ENCODE data around the gene TBC1D16.
A peak's percentile ranks its signal among the peaks of the same experiment; 100 is the strongest.

TBC1D16 gene

DNA sequence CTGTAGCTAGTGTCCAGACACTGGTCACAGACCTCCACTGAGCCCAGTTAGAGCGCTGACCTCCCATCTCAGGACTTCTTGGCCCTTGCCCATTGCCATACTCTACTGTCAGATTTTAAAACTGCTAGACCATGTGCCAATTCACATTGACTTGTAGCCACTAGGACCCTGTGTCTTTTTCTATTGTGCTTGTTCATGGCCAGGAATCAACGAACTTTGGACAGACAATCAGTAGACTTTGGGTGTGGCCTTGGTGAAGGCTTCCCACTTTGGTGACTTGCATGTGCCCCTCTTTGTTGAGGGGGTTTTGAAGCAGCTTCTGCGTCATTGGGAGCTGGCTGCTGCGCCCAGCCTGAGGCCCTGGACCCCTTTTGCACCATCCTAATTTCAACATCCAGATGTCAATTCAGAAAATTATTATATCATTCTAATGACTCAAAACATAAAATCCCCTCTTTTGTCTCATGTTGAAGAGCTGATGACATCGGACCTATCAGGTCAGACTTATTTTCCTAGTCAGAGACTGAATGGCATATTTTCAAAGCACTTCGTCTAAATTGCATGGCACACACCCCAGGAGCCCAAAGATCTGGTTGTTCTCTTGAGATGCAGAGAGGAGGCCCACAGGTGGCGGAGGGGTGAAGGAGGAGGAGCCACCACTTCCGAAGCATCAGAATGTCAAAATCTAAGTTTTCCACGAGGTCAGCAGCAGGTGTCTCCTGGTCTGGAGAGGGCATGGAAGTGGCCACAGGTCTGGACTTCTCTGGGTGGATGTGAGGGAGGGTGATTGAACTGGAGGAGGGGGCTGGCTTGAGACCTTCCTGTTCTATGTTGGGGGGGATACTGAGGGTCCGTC lies 103.0 kb downstream of the TBC1D16 start:
- Histone ChIP-seq H3K27ac (ENCODE audit: insufficient read depth, low read depth, low read length, poor library complexity, severe bottlenecking) (no peak overlapping the region), H3K9me3 (ENCODE audit: control insufficient read depth, low read length) (no peaks in the 10 kb centered on the region), H3K4me1 (ENCODE audit: control insufficient read depth, insufficient read depth, low read length) (peaks cover 21% of the 10 kb centered on the region), H3K4me3 (ENCODE audit: insufficient read depth, low read depth, low read length) (no peak overlapping the region), H3K27me3 (ENCODE audit: control insufficient read depth, insufficient read depth, low read length, poor library complexity, severe bottlenecking) (peaks cover 34% of the 10 kb centered on the region), H3K36me3 (ENCODE audit: control insufficient read depth, insufficient read depth, low read length) (no peaks in the 10 kb centered on the region)
- WGBS, 2 experiments, result 74 to 76% methylated on average over 10 of the region's 10 CpGs

- H3K27me3 ChIP-seq (ENCODE audit: control insufficient read depth, insufficient read depth, low read length, poor library complexity, severe bottlenecking), result peaks cover 34% of the 10 kb centered on the region
- H3K4me3 ChIP-seq (ENCODE audit: insufficient read depth, low read depth, low read length), result no peak overlapping the region
- H3K36me3 ChIP-seq (ENCODE audit: control insufficient read depth, insufficient read depth, low read length), result no peaks in the 10 kb centered on the region
- WGBS, 2 experiments, result 88 to 91% methylated on average over 10 of the region's 10 CpGs
- H3K9me3 ChIP-seq (ENCODE audit: control insufficient read depth, low read length), result no peaks in the 10 kb centered on the region
- peaks cover 13% of the 10 kb centered on the region for H3K4me1 ChIP-seq (ENCODE audit: control insufficient read depth, insufficient read depth, low read length)
- H3K27ac ChIP-seq (ENCODE audit: insufficient read depth, low read depth, low read length, poor library complexity, severe bottlenecking), result no peak overlapping the region
Measured at GRCh38 chr17:79931817-79932309, 103.8 kb downstream of the TBC1D16 start.

GRCh38 chr17:79930877-79931816 lies 104.5 kb downstream of the TBC1D16 start:
- H3K27me3 ChIP-seq (ENCODE audit: control insufficient read depth, insufficient read depth, low read length, poor library complexity, severe bottlenecking), result peaks cover 34% of the 10 kb centered on the region
- H3K4me1 ChIP-seq (ENCODE audit: control insufficient read depth, insufficient read depth, low read length), result peaks cover 10% of the 10 kb centered on the region
- H3K27ac ChIP-seq (ENCODE audit: insufficient read depth, low read depth, low read length, poor library complexity, severe bottlenecking), result no peak overlapping the region
- no peaks in the 10 kb centered on the region for H3K9me3 ChIP-seq (ENCODE audit: control insufficient read depth, low read length)
- H3K36me3 ChIP-seq (ENCODE audit: control insufficient read depth, insufficient read depth, low read length), result no peaks in the 10 kb centered on the region
- H3K4me3 ChIP-seq (ENCODE audit: insufficient read depth, low read depth, low read length), result peak overlapping the region; percentile 42
- 18 to 19% methylated on average over 17 of the region's 17 CpGs for WGBS, 2 experiments

GRCh38 chr17:79930062-79930876 lies 105.4 kb downstream of the TBC1D16 start:
- peak overlapping the region; percentile 42 for H3K4me3 ChIP-seq (ENCODE audit: insufficient read depth, low read depth, low read length)
- H3K9me3 ChIP-seq (ENCODE audit: control insufficient read depth, low read length), result no peaks in the 10 kb centered on the region
- 1% methylated on average over 59 of the region's 59 CpGs for WGBS, 2 experiments
- peaks cover 12% of the 10 kb centered on the region for H3K4me1 ChIP-seq (ENCODE audit: control insufficient read depth, insufficient read depth, low read length)
- H3K36me3 ChIP-seq (ENCODE audit: control insufficient read depth, insufficient read depth, low read length), result no peaks in the 10 kb centered on the region
- H3K27me3 ChIP-seq (ENCODE audit: control insufficient read depth, insufficient read depth, low read length, poor library complexity, severe bottlenecking), result peaks cover 34% of the 10 kb centered on the region
- H3K27ac ChIP-seq (ENCODE audit: insufficient read depth, low read depth, low read length, poor library complexity, severe bottlenecking), result no peak overlapping the region

- no peaks in the 10 kb centered on the region for H3K9me3 ChIP-seq (ENCODE audit: control insufficient read depth, low read length)
Measured at GRCh38 chr17:79929257-79930061, 106.2 kb downstream of the TBC1D16 start.

GRCh38 chr17:79928502-79929256 lies 107.0 kb downstream of the TBC1D16 start:
- Histone ChIP-seq H3K36me3 (ENCODE audit: control insufficient read depth, insufficient read depth, low read length) (no peaks in the 10 kb centered on the region), H3K4me3 (ENCODE audit: insufficient read depth, low read depth, low read length) (no peak overlapping the region), H3K27me3 (ENCODE audit: control insufficient read depth, insufficient read depth, low read length, poor library complexity, severe bottlenecking) (peaks cover 34% of the 10 kb centered on the region), H3K9me3 (ENCODE audit: control insufficient read depth, low read length) (no peaks in the 10 kb centered on the region), H3K27ac (ENCODE audit: insufficient read depth, low read depth, low read length, poor library complexity, severe bottlenecking) (no peak overlapping the region), H3K4me1 (ENCODE audit: control insufficient read depth, insufficient read depth, low read length) (peaks cover 17% of the 10 kb centered on the region)
- 89 to 90% methylated on average over 16 of the region's 16 CpGs for WGBS, 2 experiments

More at GRCh38 chr17:79929257-79930061, 106.2 kb downstream of the TBC1D16 start:
- 71 to 77% methylated on average over 22 to 23 of the region's 25 CpGs for WGBS, 2 experiments
- H3K27me3 ChIP-seq (ENCODE audit: control insufficient read depth, insufficient read depth, low read length, poor library complexity, severe bottlenecking), result peaks cover 34% of the 10 kb centered on the region
- H3K36me3 ChIP-seq (ENCODE audit: control insufficient read depth, insufficient read depth, low read length), result no peaks in the 10 kb centered on the region
- no peak overlapping the region for H3K27ac ChIP-seq (ENCODE audit: insufficient read depth, low read depth, low read length, poor library complexity, severe bottlenecking)
- H3K4me1 ChIP-seq (ENCODE audit: control insufficient read depth, insufficient read depth, low read length), result peaks cover 12% of the 10 kb centered on the region
- H3K4me3 ChIP-seq (ENCODE audit: insufficient read depth, low read depth, low read length), result peak overlapping the region; percentile 42

DNA sequence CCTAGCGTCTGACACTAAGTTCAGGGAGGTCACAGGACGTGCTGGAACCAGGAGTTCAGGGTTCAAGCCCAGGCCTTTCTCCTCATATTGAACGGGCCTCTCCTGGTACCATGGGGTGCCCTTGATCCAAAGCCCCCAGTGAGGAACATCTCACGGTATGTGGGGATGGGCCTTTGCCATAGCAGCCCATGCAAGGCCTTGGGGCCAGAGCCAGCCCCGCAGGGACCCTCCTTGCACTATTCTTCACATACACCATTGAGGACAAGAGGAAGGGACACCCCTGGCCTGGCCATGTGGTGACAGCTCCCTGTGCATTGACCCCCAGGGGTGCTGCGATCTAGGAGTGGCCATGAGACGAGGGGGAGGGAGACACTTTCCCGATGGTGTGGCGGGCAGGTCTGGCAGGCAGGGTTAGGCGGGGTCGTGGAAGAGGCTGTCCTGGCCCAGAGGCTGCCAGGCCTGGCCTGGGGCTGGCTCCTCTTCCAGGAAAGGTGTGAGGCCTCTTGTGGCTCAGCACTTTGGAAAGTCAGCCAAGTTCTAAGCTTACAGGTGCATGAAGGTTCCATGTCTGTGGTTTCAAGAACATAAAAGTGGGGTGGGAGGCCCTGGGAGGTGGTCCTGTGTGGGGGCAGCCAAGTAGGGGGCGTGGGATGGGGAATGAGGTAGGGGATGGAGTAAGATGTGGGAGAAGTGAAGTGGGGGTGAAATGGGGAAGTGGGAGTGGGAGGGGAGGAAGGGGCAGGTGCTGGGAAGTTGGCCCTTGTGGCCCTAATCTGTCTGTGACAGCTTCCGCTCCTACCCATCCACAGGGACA lies 107.8 kb downstream of the TBC1D16 start:
- H3K4me3 ChIP-seq (ENCODE audit: insufficient read depth, low read depth, low read length), result no peak overlapping the region
- H3K27me3 ChIP-seq (ENCODE audit: control insufficient read depth, insufficient read depth, low read length, poor library complexity, severe bottlenecking), result peaks cover 34% of the 10 kb centered on the region
- no peaks in the 10 kb centered on the region for H3K9me3 ChIP-seq (ENCODE audit: control insufficient read depth, low read length)
- peaks cover 17% of the 10 kb centered on the region for H3K4me1 ChIP-seq (ENCODE audit: control insufficient read depth, insufficient read depth, low read length)
- no peak overlapping the region for H3K27ac ChIP-seq (ENCODE audit: insufficient read depth, low read depth, low read length, poor library complexity, severe bottlenecking)
- no peaks in the 10 kb centered on the region for H3K36me3 ChIP-seq (ENCODE audit: control insufficient read depth, insufficient read depth, low read length)
- WGBS, 2 experiments, result 90 to 94% methylated on average over 13 of the region's 13 CpGs

GRCh38 chr17:79927136-79927661 lies 108.5 kb downstream of the TBC1D16 start:
- Histone ChIP-seq H3K4me3 (ENCODE audit: insufficient read depth, low read depth, low read length) (no peak overlapping the region), H3K4me1 (ENCODE audit: control insufficient read depth, insufficient read depth, low read length) (peaks cover 17% of the 10 kb centered on the region), H3K27ac (ENCODE audit: insufficient read depth, low read depth, low read length, poor library complexity, severe bottlenecking) (no peak overlapping the region), H3K9me3 (ENCODE audit: control insufficient read depth, low read length) (no peaks in the 10 kb centered on the region), H3K27me3 (ENCODE audit: control insufficient read depth, insufficient read depth, low read length, poor library complexity, severe bottlenecking) (peaks cover 34% of the 10 kb centered on the region), H3K36me3 (ENCODE audit: control insufficient read depth, insufficient read depth, low read length) (no peaks in the 10 kb centered on the region)
- 95% methylated on average over 28 of the region's 28 CpGs for WGBS, 2 experiments
